Loucy (cell line): ENCODE results near the gene AP1G1.

Experiments
- CTCF ChIP-seq: fragments of 200-600 bp; sonication (generic); conservative IDR thresholded peaks from 2 replicates; pipeline ENCODE4 v1.5.1; 2014; ENCODE audit warnings: mild to moderate bottlenecking, antibody characterized with exemption, low read length
- EZH2phosphoT487 ChIP-seq: fragments of 200-600 bp; IDR thresholded peaks from 2 replicates; pipeline ENCODE4 v1.6.1; 2018; ENCODE audit warnings: antibody characterized with exemption, mild to moderate bottlenecking, moderate library complexity, borderline replicate concordance

- no peak for TF ChIP-seq CTCF
- no peak for TF ChIP-seq EZH2phosphoT487
These were observed 107.8 kb downstream of the AP1G1 start for GRCh38 chr16:71700831-71701230.
